ENCODE data around the gene MAP3K13.
"Not testable (repeated sequence)": the region's sequence is repeated elsewhere in the genome, so short reads cannot be mapped to it uniquely, and the experiment has no call there.

Gene MAP3K13

GRCh38 chr3:185442031-185442430, 79.1 kb downstream of the MAP3K13 start:
- H3K4me3 Mint-ChIP-seq = no peak overlapping the region
- no peaks in the 10 kb centered on the region for H3K36me3 Mint-ChIP-seq
- DNase-seq (ENCODE audit: low spot score in 2 of 2) (no peak), ATAC-seq (no peak)
- no peaks in the 10 kb centered on the region for H3K4me1 Mint-ChIP-seq
- no peaks in the 10 kb centered on the region for H3K9me3 Mint-ChIP-seq
- no peak overlapping the region for H3K27ac Mint-ChIP-seq

GRCh38 chr3:185444329-185444728, 81.4 kb downstream of the MAP3K13 start:
- Mint-ChIP-seq H3K4me3 (no peak overlapping the region), H3K36me3 (no peaks in the 10 kb centered on the region), H3K9me3 (no peaks in the 10 kb centered on the region), H3K27ac (no peak overlapping the region), H3K4me1 (no peaks in the 10 kb centered on the region)
- no peak for DNase-seq (ENCODE audit: low spot score in 2 of 2)
- ATAC-seq = no peak

GRCh38 chr3:185448107-185448506, 85.2 kb downstream of the MAP3K13 start:
- DNase-seq (ENCODE audit: low spot score in 2 of 2) = no peak
- Mint-ChIP-seq H3K4me3 (no peak overlapping the region), H3K4me1 (no peaks in the 10 kb centered on the region), H3K9me3 (no peaks in the 10 kb centered on the region), H3K27ac (no peak overlapping the region), H3K36me3 (no peaks in the 10 kb centered on the region)
- no peak for ATAC-seq

GRCh38 chr3:185451432-185451831, 88.5 kb downstream of the MAP3K13 start:
- H3K4me1 Mint-ChIP-seq, H3K36me3 Mint-ChIP-seq: not testable (repeated sequence)

GRCh38 chr3:185457376-185457775, 94.4 kb downstream of the MAP3K13 start:
- ATAC-seq (no peak), DNase-seq (ENCODE audit: low spot score in 2 of 2) (no peak)
- Mint-ChIP-seq H3K36me3 (no peaks in the 10 kb centered on the region), H3K27ac (no peak overlapping the region), H3K9me3 (no peaks in the 10 kb centered on the region), H3K4me3 (no peak overlapping the region), H3K4me1 (no peaks in the 10 kb centered on the region)

More at GRCh38 chr3:185451432-185451831, 88.5 kb downstream of the MAP3K13 start:
- ATAC-seq; H3K9me3 Mint-ChIP-seq; H3K27ac Mint-ChIP-seq; DNase-seq (ENCODE audit: low spot score in 2 of 2); H3K4me3 Mint-ChIP-seq: not testable (repeated sequence)

GRCh38 chr3:185460309-185460708, 97.4 kb downstream of the MAP3K13 start:
- no peaks in the 10 kb centered on the region for H3K36me3 Mint-ChIP-seq
- H3K4me3 Mint-ChIP-seq = no peak overlapping the region
- no peaks in the 10 kb centered on the region for H3K9me3 Mint-ChIP-seq
- H3K27ac Mint-ChIP-seq = no peak overlapping the region
- no peak for DNase-seq (ENCODE audit: low spot score in 2 of 2)
- no peaks in the 10 kb centered on the region for H3K4me1 Mint-ChIP-seq
- no peak for ATAC-seq

- DNase-seq (ENCODE audit: low spot score in 2 of 2) (no peak), ATAC-seq (no peak)
- H3K4me3 Mint-ChIP-seq = no peak overlapping the region
- H3K36me3 Mint-ChIP-seq = no peaks in the 10 kb centered on the region
- H3K4me1 Mint-ChIP-seq = no peaks in the 10 kb centered on the region
- H3K27ac Mint-ChIP-seq = no peak overlapping the region
- H3K9me3 Mint-ChIP-seq = no peaks in the 10 kb centered on the region
These were observed 97.9 kb downstream of the MAP3K13 start for GRCh38 chr3:185460719-185461350.

- Mint-ChIP-seq H3K9me3 (no peaks in the 10 kb centered on the region), H3K4me3 (no peak overlapping the region), H3K27ac (no peak overlapping the region), H3K36me3 (no peaks in the 10 kb centered on the region), H3K4me1 (no peaks in the 10 kb centered on the region)
- ATAC-seq (no peak), DNase-seq (ENCODE audit: low spot score in 2 of 2) (no peak)
These were observed 102.5 kb downstream of the MAP3K13 start for GRCh38 chr3:185465471-185465870.

- H3K4me1 Mint-ChIP-seq; H3K27ac Mint-ChIP-seq; H3K9me3 Mint-ChIP-seq; H3K36me3 Mint-ChIP-seq; ATAC-seq; H3K4me3 Mint-ChIP-seq; DNase-seq (ENCODE audit: low spot score in 2 of 2): not testable (repeated sequence)
These were observed 103.2 kb downstream of the MAP3K13 start for GRCh38 chr3:185466123-185466522.

- H3K9me3 Mint-ChIP-seq = no peaks in the 10 kb centered on the region
- DNase-seq (ENCODE audit: low spot score in 2 of 2) (no peak), ATAC-seq (no peak)
- H3K4me1 Mint-ChIP-seq = no peaks in the 10 kb centered on the region
- H3K27ac Mint-ChIP-seq = no peak overlapping the region
- H3K4me3 Mint-ChIP-seq = no peak overlapping the region
- H3K36me3 Mint-ChIP-seq = peaks cover 2% of the 10 kb centered on the region
These were observed 106.6 kb downstream of the MAP3K13 start for GRCh38 chr3:185469542-185469941.

- Mint-ChIP-seq H3K4me3 (no peak overlapping the region), H3K27ac (no peak overlapping the region), H3K9me3 (no peaks in the 10 kb centered on the region), H3K4me1 (no peaks in the 10 kb centered on the region), H3K36me3 (peaks cover 4% of the 10 kb centered on the region)
- no peak for DNase-seq (ENCODE audit: low spot score in 2 of 2)
- ATAC-seq = no peak
These were observed 107.4 kb downstream of the MAP3K13 start for GRCh38 chr3:185470323-185470722.

- H3K36me3 Mint-ChIP-seq = peaks cover 4% of the 10 kb centered on the region
- H3K4me1 Mint-ChIP-seq = no peaks in the 10 kb centered on the region
- DNase-seq (ENCODE audit: low spot score in 2 of 2) (no peak), ATAC-seq (no peak)
- H3K4me3 Mint-ChIP-seq = no peak overlapping the region
- no peak overlapping the region for H3K27ac Mint-ChIP-seq
- no peaks in the 10 kb centered on the region for H3K9me3 Mint-ChIP-seq
These were observed 110.4 kb downstream of the MAP3K13 start for GRCh38 chr3:185473290-185473815.

GRCh38 chr3:185474922-185475321, 112.0 kb downstream of the MAP3K13 start:
- H3K27ac Mint-ChIP-seq; DNase-seq (ENCODE audit: low spot score in 2 of 2); H3K4me3 Mint-ChIP-seq; ATAC-seq; H3K4me1 Mint-ChIP-seq; H3K36me3 Mint-ChIP-seq; H3K9me3 Mint-ChIP-seq: not testable (repeated sequence)

- no peak overlapping the region for H3K4me3 Mint-ChIP-seq
- DNase-seq (ENCODE audit: low spot score in 2 of 2) (no peak), ATAC-seq (no peak)
- peaks cover 5% of the 10 kb centered on the region for H3K36me3 Mint-ChIP-seq
- H3K27ac Mint-ChIP-seq = no peak overlapping the region
- peaks cover under 1% of the 10 kb centered on the region for H3K4me1 Mint-ChIP-seq
- H3K9me3 Mint-ChIP-seq = no peaks in the 10 kb centered on the region
These were observed 114.4 kb downstream of the MAP3K13 start for GRCh38 chr3:185477316-185477715.

GRCh38 chr3:185479373-185479945, 116.5 kb downstream of the MAP3K13 start:
- Mint-ChIP-seq H3K36me3 (peaks cover 11% of the 10 kb centered on the region), H3K27ac (no peak overlapping the region)
- no peak for DNase-seq (ENCODE audit: low spot score in 2 of 2)

GRCh38 chr3:185484296-185484695, 121.4 kb downstream of the MAP3K13 start:
- no peak overlapping the region for H3K27ac Mint-ChIP-seq
- no peak for ATAC-seq
- no peak for DNase-seq (ENCODE audit: low spot score in 2 of 2)
- peaks cover 7% of the 10 kb centered on the region for H3K4me1 Mint-ChIP-seq
- H3K36me3 Mint-ChIP-seq = peaks cover 22% of the 10 kb centered on the region
- H3K9me3 Mint-ChIP-seq = no peaks in the 10 kb centered on the region
- H3K4me3 Mint-ChIP-seq = no peak overlapping the region

More at GRCh38 chr3:185479373-185479945, 116.5 kb downstream of the MAP3K13 start:
- Mint-ChIP-seq H3K9me3 (no peaks in the 10 kb centered on the region), H3K4me3 (no peak overlapping the region), H3K4me1 (peaks cover 7% of the 10 kb centered on the region)
- ATAC-seq = no peak

Data from stimulated activated effector memory CD8-positive, alpha-beta T cell treated with anti-CD3 and anti-CD28 coated beads, Interleukin-12 subunit alpha, Interleukin-12 subunit beta, amount 100 ng/mL, for 72 hours (primary cell).